Measurements from ENCODE around the gene HOXA9.

The HOXA9 gene

DNA sequence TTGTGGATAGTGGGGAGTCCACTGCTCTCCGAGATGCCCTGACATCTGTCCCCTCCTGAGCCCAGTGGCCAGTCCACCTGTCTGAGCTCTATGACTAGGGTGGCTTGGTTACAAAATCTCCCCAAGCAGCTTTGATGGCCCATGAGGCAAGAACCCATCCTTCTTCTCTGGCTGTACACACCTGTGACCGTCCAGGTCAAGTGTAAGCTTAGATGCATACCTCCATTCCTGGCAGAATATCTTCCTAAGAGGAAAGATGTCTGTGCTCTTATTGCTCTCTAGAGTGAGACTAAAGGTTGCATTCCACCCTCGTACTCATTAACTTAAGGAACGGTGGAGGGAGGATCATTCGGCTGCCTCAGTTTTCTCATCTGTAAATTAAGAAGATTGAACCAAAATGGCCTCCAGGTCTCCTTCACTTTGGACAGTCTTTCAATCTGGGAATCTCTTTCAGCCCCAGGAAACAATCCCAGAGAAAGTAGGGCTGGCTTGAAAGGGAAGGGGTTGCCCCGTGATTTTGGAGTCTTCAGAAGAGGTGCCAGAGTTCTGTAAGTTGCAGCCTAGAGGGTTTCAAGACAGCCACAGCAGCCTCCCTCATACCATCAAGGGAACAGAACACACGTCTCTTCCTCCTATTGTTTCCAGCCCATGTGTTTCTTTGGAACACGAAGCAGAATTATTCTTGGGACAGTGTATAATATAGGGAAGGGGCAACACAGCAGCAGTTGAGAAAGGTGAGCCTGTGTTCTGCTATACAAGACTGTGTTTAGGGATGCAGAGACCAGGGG lies 40.2 kb downstream of the HOXA9 start:
- no peak for DNase-seq

DNA sequence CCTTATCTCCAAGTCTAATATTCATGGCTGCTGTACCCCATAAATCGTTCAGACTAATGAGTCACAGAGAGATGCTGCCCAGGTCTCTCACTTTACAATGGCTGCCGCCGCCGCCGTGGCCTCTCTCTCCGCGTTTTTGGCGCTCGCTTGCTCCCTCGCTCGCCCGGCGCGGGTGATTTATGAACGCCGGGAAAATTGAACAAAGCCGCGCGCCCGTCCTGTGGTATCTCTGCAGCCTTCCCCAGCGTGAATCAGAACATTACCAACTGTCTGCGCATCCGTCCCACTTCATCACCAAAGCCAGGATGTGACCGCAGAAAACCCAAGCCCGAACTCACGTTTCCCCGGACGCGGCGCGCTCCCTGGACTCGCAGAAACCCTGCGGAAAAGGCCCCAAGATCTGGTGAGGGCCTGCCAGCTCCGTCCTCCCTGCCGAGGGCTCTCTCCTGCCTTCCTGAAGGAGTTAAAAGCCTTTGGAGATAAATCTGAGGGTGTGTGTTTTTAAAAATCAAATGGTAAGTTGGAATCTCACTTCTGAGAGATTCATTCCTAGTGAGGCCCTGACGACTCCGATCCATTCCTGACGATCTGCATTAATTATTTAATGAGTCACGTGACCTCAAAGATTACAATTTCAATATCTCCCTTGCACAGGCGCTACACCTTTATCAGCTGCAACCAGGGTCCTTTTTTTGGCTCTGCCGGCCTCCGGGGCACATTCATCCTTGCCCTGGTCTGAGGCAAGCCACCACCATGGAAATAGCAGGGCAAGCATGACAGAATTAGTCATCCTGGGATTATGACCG lies 41.0 kb downstream of the HOXA9 start:
- no peak for DNase-seq

DNA sequence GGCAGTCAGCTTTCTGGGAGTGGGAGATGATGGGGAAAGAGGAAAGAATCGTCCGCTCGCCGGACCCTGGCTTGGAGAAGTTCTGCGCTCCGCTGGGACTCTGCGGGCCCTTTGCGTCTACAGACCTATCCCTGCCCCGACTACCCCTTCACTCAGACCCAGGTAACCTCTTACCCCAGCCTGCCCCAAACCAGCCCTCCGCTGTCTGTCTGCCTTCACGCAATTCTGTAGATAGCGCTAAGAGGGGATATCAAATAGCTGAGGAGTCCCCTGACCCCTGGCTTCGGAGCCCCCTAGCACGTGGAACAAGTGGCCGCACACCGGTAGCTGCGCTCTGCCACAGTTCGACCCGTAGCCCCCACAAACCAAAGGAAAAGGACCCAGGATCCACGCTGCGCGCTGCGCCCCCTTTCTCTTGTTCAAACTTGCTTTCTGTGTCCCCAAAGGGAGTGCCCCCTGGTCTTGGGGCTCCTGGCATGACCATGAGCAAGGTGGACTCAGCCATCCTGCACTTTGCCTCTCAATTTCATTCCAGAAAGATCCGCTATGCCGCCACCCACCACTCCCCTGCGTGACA lies 41.8 kb downstream of the HOXA9 start:
- DNase-seq, result no peak

DNA sequence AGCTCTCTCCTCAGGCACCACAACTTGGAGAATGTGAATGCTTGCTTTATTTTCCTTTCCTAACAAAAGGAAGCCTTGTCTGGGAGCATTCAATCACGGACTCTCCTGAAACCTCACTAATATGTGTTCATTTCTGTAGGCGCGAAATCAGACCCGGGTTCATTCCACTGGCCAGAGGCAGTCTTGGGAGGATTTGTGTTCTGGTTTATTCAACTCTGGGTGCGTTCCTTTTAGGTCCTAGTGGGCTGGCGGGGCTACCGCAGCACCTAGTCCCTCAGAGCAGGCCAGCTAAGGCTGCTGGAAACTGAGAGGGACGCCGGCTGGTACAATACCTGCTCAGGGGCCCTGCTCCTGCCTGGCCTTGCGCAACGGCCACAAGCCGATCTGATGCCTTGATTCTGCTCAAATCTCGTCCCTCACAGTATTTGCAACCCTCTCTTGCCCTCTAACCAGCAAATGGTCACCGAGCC lies 42.3 kb downstream of the HOXA9 start:
- no peak for DNase-seq

DNA sequence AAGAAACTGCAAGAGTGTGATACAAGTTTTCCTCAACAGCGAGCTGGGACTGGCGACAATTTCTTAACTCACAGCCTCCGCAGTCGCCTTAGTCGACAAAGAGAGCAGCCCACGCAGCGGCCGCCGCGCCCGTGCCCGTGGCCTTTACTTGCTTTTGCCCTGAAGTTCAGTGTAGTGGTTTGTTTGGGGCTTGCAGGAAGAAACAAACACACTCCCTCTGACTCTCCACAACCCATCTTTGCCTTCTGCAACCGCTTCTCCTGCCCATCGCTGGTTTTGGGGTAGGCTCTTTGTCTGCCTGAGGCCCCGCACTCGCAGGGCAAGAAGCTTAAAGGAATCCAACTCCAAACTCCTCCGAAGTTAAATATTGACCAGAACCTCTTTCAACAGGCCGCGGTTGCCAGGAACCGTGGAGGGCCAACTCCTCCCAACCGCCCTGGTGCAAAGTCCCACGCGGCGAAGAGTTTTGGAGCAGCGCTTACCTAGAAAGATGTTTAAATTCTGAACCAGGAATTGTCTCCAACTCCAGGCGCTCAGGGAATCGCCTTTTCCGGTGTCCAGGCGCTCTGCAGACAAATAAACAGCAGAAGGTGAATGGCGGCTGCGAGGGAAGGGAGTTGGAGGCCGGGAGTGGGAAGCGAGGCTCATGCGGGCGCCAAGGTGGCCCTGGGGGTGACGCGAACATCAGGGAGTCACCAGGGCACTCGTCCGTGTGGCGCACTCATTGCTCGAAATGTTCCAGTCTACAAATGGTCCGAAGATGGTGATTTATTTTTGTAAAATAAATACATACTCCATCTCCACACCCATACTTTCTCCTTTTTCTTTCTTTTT lies 43.0 kb downstream of the HOXA9 start:
- no peak for DNase-seq

DNA sequence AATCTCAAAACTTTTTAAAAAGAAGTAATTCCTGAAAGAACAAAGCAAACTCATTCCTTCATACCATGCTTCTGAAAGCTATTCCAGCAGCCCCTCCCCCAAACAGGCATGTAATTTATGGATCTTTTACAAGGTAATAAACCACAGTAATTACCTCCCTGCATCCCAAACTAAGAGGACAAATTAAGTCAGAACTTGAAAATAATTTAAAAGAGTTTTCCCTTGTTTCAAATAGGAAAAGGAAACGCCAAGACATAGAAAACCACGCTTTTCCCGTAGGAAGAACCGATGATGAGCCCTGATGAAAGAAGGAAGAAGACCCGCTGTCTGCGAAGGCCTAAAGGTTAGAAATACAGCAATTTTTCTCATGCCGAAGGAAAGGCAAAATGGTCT lies 43.7 kb downstream of the HOXA9 start:
- no peak for DNase-seq

DNA sequence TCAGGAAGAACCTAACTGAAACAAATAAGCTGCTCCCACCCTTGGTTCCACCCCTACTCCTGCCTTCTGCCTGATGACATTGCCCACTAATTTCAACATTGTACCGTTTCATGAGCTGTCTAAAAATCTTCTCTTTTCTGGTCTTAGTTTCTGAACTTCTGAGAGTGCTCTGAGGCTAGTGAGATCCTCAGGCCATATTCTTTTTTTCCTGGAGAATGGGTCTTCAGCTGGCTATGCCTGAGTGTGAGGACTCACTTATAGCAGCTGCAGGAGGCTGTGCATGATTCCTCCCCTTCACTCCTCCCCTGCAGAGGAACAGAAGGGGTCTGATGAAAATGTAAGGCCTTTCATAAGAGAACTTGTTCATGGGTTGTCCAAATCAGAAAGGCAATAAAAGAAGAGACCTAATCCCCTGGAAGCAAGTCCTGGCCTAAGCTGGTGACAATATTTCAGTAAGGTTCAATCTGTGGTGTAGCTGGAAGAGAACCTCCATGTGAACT lies 45.9 kb downstream of the HOXA9 start:
- DNase-seq, result no peak

DNA sequence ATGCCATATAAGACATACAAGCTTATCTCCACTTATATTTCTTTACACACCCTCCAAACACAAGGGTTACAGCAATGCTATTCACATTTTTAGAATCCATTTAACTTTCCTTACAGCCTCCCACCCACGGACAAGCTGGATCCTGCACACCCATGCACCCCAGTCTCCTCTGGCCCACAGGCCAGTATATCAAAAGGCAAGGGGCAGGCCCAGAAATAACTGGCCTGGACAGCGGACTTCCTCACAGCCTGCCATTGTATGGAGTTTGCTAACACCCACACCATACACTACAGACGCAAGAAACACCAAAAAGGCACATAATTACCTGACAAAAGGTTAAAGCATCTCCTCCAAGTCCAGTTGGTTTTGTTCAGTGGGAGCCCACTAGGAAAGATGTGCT lies 46.8 kb downstream of the HOXA9 start:
- no peak for DNase-seq

DNA sequence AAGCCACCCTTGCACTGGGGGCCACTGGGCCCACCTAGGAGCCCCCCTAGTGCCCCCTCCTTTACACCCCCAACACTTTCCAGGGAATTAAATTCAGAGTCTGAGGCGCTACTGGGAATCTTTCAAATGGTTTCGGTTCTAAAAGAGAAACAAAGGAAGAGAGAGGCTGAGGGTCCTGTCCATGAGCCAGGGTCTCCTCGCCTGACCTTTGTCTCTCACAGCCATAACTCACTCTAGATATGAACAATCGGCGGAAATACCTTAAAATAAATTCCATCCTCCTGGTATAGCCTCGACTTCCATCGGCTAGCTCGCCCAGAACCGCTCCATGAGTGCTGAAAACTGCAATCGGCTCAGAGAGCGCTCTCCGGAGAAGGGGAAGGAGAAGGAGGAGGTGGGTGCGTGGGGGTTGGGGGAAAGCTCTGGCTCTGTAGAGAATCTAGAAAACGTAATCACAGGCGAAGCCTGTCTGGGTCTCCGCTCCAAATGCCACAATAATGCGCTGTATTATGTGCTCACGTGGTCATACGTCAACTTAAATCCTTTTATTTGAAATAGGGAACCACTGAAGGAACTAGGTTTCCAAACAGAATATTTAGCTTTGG lies 47.3 kb downstream of the HOXA9 start:
- no peak for DNase-seq

DNA sequence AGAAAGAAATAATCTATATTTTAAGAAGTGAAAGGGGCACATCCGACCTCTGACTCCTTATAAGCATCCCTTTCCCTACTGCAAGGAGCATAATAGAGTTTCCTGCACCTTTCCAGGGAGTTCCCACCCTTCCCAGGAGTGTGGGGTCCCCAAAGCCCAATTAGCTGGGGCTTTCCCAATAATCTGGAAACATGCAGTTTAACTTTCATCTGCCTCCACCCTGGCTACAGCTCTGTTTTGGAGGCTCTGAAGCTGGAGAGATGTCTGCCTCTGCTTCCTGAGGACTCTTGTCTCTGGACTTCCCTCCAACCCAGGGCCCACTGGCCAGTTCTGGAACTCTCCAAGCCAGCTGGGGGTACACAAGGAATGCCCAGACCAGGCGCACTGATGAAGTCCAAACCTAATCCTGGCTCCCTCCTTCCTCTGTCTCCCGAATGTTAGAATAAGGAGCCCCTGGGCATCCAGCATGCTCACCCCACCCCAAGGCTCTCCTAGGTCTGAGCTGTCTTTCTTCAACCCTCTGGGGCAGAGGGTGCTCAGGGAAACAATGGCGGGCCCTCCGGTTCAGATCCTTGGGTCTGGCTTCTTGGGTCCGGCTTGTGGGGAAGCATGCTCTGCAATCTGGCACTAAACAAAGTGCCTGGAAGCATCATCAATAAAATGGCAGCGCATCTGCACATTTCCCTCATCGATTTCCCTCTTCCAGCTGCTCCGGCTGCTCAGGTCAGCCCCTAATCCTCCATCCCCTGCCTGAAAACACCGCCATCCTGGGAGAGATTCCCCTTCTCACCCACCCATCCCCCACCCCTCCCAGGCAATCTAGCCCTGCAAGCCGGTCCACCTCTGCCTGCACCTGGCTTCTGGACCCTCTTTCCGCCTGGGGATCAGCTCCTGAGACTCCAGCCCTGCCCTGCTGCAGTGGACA lies 48.1 kb downstream of the HOXA9 start:
- no peak for DNase-seq

DNA sequence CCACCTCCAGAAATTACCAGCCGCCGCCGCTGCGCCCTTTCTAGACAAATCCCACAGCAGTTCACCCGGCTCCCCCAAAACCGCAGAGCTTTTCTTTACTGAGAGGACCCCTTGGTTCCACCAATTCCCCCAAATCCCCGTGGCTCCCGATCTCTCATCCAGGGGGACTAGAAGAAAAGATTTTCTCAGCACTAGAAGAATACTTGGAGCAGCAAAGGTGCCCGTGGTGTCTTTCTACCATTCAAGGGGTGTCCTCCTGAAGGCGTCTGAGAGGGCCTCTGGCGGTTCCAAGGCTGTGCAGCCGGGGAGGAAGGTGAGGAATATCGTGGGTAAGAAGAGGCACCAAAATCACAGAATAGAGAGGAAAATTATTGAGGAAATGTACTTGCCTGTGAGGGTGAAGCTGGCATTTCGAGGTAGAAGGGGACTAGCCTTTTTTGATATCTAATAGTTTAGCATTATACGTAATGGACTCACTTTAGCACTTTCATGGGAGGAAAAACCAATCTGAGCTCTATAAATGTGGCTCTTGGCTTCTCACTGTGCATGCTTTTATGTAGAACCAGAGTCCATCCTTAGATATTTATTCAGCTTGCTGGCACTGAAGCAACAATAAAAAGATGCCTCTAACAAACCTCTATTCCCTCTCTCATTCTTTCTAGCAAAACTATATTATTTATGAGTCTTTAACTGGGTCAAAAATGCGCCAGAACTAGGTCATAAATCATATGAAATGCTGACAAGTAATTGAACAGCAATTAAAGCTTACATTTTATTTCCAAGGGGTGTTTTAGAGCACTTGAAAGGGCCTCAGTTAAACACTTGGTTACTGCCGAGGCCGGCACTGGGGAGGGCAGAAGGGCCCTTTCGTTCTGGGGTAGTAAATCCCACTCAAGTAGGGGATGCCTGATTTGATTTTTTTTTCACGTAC lies 49.0 kb downstream of the HOXA9 start:
- DNase-seq, result no peak

DNA sequence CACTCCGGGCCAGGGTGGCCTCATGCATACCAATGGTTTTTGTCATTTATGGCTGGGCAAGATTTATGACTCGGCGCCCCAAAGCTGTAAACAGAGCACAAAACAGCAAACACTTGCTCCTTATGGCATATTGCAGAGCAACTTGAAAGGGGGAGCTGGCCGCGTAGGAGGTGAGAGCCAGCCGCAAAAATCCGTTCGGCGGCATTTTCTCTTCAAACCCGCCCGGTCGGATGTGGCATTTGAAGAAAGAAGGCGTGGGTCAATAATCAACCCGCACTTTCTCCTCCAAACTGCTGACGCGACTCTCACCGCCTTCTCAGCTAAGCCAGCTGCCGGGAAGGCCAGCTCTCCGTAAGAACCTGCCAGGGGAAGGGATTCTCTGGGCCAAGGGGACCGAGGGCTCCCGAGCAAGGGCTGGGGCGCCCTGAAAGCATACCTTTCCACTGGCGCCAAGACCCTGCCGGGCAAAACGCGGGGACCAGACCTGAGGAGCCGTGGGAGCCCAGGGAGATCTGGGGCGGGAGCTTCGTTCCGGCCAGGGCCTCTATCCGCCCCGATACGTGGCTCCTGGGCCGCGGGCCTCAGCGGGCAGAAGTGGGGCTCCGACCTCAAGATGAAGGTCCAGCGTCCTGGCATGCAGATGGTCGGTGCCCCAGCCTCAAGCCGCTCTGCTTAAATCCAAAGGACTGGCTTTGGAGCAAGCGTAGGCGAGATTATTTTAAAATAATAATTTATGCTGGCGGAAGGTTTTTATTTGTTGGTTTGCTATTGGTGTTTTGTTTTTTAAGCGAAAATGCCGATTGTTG lies 49.9 kb downstream of the HOXA9 start:
- DNase-seq, result no peak

DNA sequence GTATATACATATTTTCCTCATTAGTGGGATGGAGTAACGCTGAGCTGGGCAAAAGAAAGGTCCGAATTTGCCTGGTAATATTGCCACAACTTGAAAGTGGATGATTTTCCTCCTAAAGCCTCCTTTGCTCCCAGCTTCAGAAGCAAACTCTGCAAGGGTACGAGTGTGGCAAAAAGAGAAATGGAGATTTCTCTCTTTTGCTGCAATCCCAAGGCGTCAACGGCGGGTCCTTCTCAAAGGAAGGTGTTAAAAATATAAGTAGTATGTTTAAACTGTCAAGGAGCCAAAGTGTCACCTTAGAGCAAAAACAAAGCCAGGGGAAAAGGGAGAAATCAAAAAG lies 50.5 kb downstream of the HOXA9 start:
- DNase-seq, result no peak

DNA sequence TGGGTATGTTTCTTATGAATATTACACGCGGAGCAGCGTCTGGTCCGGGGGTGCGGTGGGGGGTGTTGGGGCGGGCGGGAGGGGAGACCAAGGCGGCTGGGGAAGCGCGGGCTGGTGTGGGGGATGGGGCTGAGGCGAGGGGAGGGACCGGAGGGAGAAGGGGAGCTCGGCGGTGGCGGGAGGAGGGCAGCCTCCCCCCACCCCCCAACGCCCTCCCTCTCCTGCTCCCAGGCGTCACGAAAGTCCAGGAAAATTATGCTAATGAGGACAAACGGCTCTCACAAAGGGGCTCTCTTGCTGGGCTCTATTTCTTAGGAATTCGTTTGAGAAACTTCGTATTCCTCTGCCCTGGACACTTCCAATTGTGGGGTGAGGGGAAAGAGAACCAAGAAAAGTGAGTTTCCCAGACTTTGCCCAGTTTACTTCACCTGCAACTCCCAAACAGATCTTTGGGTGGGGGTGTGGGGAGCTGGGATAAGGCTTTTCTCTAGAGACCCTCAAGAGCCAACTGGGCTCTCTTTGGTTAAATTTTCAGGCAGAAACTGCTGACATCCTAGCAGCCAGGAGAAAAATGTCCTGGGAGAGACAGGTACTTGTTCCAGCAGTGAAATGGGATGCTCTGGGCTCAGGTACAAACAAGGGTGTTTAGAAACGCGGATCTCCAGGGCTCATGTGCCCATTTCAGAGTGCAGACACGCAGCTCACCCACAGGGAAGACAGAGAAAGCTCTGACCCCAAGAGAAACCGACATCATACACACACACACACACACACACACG lies 51.2 kb downstream of the HOXA9 start:
- peak; percentile 15 for DNase-seq

DNA sequence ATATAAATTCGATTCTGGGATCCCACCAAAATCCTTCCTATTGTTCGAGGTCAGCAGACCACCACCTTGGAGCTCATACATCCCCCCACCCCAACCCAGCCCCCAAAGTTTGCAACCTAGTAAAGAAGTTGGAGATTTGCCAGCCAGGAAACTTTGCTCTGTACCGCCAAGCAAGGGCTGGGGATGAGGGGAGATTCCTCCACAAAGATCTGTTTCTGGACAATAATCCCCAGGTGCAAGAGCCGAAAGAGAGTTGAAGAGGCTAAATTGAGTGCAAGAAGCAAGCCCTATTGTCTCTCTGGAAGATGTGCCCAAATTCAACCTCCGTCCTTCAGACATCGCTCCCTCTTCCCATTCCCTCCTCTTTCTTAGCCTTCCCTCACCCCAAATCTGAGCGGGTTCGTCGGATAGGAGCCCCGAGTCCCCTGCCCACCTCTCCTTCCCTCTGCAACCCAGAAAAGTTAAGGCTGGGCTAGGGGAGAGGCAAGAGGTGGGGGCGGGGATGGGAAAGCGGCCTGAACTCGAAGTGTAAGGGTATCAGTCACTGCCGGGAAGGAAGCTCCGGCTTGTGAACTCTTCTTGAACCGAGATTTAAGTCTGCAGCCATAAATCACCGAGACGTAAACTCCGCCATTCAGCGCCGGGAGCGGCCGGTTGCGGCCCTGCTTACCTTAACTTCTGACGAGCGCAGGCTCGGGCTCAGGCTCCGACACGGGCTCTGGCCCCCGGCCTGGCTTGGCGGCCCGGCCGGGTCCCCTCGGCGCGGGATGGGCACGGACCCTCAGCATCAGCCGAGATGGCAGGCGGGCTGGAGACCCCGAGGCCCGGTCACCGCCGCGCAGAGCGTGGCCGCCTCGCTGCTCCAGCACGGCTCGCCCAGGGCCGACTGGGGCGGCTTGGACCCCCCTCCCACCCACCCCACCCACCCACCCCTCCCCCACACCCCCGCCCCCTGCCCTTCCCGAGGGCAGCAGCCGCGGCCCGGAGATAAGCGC lies 52.1 kb downstream of the HOXA9 start:
- DNase-seq, result no peak
